Measurements from ENCODE around the gene AMOTL2. TPM values are rescaled to one million over a fixed set of nuclear protein-coding genes. Genes with fewer than 3 reads are reported as not detected.

The AMOTL2 gene
- polyA plus RNA-seq, 3 donors = 72.1 to 84.1 (median 82.1) TPM

- DNase-seq (ENCODE audit: low read depth in 3 of 3, low spot score in 2 of 3) = no peak
Observed at GRCh38 chr3:134318166-134318565, 56.1 kb downstream of the AMOTL2 start.

DNA sequence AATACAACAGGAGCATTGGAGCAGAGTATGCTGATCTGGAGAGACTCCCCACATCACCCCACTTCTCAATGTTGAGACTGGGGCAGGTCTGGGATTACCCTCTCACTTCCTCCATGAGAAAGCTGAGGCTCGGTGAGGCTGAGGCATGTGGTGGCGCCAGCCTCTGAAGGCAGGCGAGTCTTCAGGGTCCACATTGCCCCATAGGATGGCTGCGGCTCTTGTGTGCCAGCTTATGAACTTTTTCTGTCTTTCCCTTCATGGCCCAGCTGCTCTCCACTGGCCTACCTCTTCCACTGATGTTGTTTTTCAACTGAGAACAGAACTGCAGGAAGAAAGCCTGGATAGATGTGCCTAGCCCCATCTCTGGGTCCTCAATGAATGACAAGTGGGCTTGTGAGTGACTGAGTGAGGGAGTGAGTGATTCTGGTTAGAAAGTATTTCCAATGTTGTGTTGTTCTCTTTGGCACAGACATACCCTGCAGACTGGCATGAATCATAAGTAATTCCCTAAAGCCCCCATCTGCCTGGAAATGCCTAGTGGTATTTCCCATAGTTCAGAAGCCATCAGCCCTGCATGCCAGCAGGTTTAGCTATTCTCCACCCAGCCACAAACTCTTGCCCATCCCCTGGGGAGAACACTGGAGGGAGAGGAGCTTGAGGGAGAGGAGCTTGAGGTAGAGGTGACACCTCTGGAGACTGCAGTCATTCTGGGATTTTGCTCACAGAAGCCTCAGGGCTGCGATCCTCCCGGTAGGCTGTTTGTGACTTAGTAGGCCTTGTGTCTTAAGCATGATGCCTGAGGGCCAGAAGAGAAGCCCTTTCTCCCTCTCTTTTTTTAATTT is 56.9 kb downstream of the AMOTL2 start:
- DNase-seq (ENCODE audit: low read depth in 3 of 3, low spot score in 2 of 3) = no peak

DNA sequence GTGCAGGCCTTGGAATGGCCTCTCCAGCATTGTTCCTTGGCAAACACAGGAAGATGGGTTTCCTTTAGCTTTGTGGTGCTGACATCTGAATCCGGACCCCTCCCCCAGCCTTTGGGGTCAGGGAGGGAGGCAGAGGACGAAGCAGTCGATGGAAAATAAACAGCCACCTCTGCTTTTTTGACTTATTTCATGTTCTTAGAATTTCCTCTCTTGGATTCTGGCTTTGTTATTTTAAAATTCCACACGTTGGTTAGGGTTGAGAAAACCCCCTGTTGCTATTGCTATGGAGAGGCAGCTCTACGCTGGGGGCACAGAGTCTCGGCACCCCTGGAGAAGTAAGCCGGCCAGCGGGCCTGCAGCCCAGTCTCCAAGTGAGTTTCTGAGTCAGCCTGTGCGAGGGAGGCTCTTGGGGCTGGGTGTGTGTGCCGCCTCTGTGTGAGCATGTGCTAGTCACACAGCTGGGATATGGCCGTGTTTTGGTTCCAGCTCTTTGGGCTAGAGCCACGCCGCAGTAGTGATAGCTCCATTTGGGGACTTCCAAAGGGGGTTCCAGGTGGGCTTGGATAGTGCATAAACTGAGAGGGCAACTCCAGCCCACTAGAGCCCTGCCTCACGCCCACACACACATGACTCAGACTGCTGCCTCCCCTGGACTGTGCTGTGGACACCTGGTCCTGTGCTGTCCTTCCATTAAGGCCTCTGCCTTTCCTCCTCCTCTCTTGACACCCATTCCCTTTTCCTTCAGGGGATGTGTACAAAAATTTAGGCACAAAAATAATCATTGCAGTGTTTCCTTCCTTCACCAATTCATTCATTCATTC is 58.8 kb downstream of the AMOTL2 start:
- no peak for DNase-seq (ENCODE audit: low read depth in 3 of 3, low spot score in 2 of 3)

- no peak for DNase-seq (ENCODE audit: low read depth in 3 of 3, low spot score in 2 of 3)
Observed at GRCh38 chr3:134314588-134315285, 59.5 kb downstream of the AMOTL2 start.

DNA sequence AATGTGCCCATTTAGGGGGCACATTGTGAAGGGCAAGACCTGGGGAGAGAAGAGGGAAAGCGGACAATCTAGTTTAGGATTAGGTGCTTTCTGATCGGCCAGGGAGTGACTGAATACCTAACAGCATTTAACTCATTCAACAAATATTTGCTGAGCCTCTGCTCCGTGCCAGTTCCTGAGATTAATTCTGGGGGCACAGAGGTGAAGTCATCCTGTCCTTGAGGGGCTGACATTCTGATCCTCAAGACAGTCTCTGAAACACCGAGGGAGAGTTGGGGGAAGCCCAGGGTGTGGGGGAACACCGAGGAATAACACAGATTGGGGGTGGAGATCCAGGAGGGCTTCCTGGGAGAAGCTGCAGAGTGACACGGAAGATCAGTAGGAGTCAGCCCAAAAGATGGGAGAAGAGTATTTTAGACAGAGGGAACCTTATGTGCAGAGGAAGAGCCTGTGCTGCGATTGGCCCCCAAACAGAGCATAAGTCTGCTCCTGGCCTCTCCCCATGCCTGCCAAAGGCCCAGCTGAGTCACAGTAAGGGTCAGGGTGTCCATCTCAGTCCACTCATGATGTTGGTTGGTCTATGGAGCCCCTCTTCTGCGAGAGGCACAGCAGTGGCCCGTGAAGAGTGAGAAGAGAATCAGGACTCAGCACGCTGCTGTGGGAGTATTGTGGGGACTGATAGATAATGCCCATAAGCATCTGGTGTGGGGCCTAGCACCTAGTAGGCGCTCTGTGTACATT is 60.2 kb downstream of the AMOTL2 start:
- DNase-seq (ENCODE audit: low read depth in 3 of 3, low spot score in 2 of 3) = no peak

DNA sequence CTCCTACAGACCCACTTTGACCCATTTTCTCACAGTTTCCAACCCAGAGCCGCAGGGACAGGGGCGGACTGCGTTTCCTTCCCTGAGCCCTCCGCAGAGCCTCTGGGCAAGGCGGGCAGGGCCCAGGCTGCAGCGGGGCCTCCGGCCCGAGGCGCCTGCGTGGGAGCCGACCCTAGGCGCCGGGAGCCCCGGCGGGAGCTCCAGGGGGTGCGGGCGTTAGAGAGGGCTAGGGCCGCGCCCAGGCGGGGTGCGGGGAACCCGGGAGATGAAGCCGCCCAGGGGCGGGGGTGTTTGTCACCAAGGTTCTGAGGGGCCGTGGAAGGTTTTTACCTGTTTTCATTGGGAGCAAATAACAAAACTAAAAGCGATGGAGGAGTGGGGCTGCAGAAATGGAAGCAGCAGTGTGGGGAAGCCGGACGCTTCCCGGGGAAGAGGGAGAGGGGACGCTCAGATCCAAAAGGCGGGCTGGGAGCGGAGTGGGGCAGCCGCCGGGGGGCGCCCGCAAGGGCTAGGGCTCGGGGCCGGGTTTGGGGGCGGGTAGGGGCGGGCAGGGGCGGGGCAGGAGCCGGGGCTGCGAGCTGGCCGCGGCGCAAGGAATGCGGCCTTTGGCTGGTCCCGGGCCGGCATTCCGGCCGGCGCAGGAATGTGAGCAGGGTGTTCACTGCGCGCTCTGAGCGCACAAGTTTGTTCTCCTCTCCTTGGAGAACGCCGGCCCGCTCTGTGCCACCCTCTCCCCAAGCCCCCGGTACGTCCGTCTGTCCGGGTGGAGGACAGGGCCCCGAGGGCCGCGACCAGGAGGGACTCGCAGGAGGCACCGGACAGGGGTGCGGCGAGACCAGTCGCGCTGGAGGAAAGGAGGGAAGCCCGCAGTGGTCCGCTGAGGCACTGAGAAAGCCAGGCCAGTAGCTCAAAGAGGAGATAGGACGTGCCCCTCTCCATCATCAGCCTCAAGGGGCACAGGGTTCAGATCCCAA is 61.1 kb downstream of the AMOTL2 start:
- peak in 1 of 3 donors; percentile 65 for DNase-seq (ENCODE audit: low read depth in 3 of 3, low spot score in 2 of 3)

GRCh38 chr3:134312072-134312872 is 62.0 kb downstream of the AMOTL2 start:
- DNase-seq (ENCODE audit: low read depth in 3 of 3, low spot score in 2 of 3) = no peak

DNA sequence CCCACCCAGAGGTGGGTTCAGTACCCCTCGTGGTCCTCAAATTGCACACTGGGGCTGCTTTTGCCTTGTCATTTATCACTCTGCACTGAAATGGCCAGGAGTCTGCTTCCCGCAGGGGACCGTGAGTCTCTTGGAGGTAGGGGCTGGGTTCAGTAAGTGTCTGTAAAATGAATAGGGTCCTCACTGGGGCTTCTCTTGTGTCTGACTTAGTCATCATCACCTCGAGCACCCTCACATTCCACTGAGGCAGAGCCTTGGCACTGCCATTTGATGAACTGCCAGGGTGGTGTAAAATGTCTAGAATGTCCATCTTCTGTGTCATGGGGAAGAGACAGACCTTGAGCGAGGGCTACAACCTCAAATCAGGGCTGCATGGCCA is 62.6 kb downstream of the AMOTL2 start:
- DNase-seq (ENCODE audit: low read depth in 3 of 3, low spot score in 2 of 3) = no peak

DNA sequence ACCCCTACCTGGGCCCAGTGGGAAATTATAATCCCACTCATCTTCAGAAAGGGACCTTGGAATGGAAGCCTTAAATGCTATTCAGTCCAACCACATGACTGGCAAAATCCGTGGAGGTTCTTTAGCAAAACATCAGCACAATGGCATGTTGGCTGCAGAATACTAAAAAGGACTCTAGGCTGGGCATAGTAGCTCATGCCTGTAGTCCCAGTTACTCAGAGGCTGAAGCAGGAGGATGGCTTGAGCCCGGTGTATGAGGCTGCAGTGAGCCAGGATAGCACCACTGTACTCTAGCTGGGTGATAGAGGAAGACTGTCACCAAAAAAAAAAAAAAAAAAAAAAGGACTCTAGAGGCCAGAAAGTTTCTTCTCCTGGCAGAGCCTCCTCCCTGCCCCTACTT is 63.0 kb downstream of the AMOTL2 start:
- no peak for DNase-seq (ENCODE audit: low read depth in 3 of 3, low spot score in 2 of 3)

- no peak for DNase-seq (ENCODE audit: low read depth in 3 of 3, low spot score in 2 of 3)
Observed at GRCh38 chr3:134309987-134310700, 64.1 kb downstream of the AMOTL2 start.

DNA sequence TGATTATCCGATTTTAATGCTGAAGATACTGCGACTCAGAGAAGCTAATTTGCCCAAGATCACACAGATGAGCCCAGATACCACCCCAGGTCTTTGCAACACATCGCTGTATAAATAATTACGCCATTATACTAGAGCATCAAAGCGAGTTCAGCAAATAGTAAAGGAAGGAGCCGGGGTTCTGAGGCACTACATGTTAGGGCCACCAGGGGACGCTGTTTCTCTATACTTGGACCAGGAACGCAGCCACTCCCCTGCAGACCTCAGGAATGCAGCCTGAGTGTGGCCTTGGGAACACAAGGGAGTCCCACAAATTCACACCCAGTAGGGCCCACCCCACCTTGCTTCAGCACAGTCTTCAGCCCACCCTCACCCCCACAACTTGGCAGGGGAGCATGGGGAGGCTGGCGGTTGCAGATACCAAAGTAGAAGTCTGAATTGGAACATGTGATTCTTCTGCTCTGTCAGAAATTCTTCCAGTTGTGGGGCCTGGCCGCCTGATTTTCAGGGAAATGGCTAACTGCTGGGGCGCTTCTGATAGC is 65.8 kb downstream of the AMOTL2 start:
- DNase-seq (ENCODE audit: low read depth in 3 of 3, low spot score in 2 of 3) = peak in 2 of 3 donors; percentile 76 to 78

DNA sequence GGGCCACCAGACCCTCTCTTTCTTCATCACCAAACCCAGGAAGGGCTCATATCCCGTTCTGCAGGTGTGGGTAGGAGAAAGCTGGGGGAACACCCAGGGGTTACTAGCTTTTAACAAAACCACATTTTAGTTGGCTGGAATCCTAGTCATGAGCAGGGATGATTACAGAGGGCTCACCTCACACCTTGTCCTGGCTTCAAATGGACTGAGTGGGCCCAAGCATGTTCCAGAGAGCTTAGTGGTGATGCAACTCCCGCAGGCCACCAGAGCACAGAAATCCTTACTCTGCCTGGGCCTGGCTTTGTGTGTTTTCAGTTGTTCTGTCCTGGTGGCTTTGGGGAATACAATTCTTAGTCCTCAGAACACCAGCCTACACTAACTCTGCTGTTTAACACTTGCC is 66.8 kb downstream of the AMOTL2 start:
- no peak for DNase-seq (ENCODE audit: low read depth in 3 of 3, low spot score in 2 of 3)

GRCh38 chr3:134306320-134306719 is 67.9 kb downstream of the AMOTL2 start:
- DNase-seq (ENCODE audit: low read depth in 3 of 3, low spot score in 2 of 3) = no peak

Other genes starting within 250 kb of the AMOTL2 start
- gene RYK, start 123.6 kb downstream of the AMOTL2 start, polyA plus RNA-seq (ENCODE audit: insufficient read length in 3 of 3) = 100 to 1,000 TPM in 2 of 3 donors, 10 to 100 TPM in 1; 95.0 to 106 (median 105) TPM
- gene ANAPC13, start 111.5 kb upstream of the AMOTL2 start, polyA plus RNA-seq (ENCODE audit: insufficient read length in 3 of 3) = 100 to 1,000 TPM; 152 to 161 (median 160) TPM
- gene CEP63, start 111.6 kb upstream of the AMOTL2 start, polyA plus RNA-seq (ENCODE audit: insufficient read length in 3 of 3) = 10 to 100 TPM; 34.2 to 43.4 (median 36.7) TPM